GM13977 (cell line): ENCODE data around the gene CTU1.

Source experiments
- DNase-seq: peaks from one replicate; pipeline ENCODE4 v3.0.0; 2012; ENCODE audit warnings: low spot score
- CTCF ChIP-seq: IDR thresholded peaks from 2 replicates; pipeline ENCODE4 v1.5.1; 2012; ENCODE audit warnings: mild to moderate bottlenecking, control low read depth; ENCODE audit not compliant: insufficient read depth; ENCODE audit errors: extremely low read depth, missing control alignments
- in situ Hi-C: fragments of 300-500 bp; cut with MboI; formaldehyde crosslinking; loops from one replicate; pipeline ENCODE4 v1.12.0; 2022; ENCODE audit warnings: low sequenced_read_pairs, low pct_unique_long_range_greater_than_20kb, mixed read lengths, inconsistent platforms; ENCODE audit not compliant: unreplicated experiment

Gene CTU1

GRCh38 chr19:51096473-51097165 lies 11.6 kb downstream of the CTU1 start:
- peak; percentile 29 for TF ChIP-seq CTCF
- in situ Hi-C loops, result no loop called here
- peak; percentile 29 for DNase-seq

- DNase-seq, result peak; percentile 71
- TF ChIP-seq CTCF, result peak; percentile 67
- in situ Hi-C loops, result no loop called here
Observed at GRCh38 chr19:51094696-51095279, 13.4 kb downstream of the CTU1 start.

- DNase-seq, result peak; percentile 19
- in situ Hi-C loops, result no loop called here
- TF ChIP-seq CTCF, result no peak
Observed at GRCh38 chr19:51093510-51094345, 14.5 kb downstream of the CTU1 start.

- in situ Hi-C loops, result no loop called here
- no peak for TF ChIP-seq CTCF
- no peak for DNase-seq
Observed at GRCh38 chr19:51093101-51093500, 15.1 kb downstream of the CTU1 start.

- no peak for DNase-seq
- TF ChIP-seq CTCF, result no peak
- in situ Hi-C loops, result no loop called here
Observed at GRCh38 chr19:51091895-51092873, 16.0 kb downstream of the CTU1 start.

- TF ChIP-seq CTCF, result no peak
- no peak for DNase-seq
- in situ Hi-C loops, result no loop called here
Observed at GRCh38 chr19:51091126-51091525, 17.1 kb downstream of the CTU1 start.
